Activated CD4-positive, alpha-beta T cell treated with anti-CD3 and anti-CD28 coated beads, Interleukin-2, amount 50 U/mL, for 16 hours (primary cell): Measurements from ENCODE around the gene TCN1.
"Not testable (repeated sequence)": the region's sequence is repeated elsewhere in the genome, so short reads cannot be mapped to it uniquely, and the experiment has no call there.

Experiments used
- DNase-seq: peaks from one replicate; pipeline ENCODE4 v3.0.0-alpha.2; 2020

TCN1 gene

GRCh38 chr11:59866397-59866796, at the start of gene TCN1:
Gene TCN1 (minus strand): TSS chr11:59866487. CDS start chr11:59866470, 17 bp downstream.
- no peak for DNase-seq

GRCh38 chr11:59903569-59903968, 37.3 kb upstream of the TCN1 start:
- not testable (repeated sequence) for DNase-seq

- DNase-seq, result no peak
Measured at GRCh38 chr11:59901306-59901705, 35.0 kb upstream of the TCN1 start.

DNA sequence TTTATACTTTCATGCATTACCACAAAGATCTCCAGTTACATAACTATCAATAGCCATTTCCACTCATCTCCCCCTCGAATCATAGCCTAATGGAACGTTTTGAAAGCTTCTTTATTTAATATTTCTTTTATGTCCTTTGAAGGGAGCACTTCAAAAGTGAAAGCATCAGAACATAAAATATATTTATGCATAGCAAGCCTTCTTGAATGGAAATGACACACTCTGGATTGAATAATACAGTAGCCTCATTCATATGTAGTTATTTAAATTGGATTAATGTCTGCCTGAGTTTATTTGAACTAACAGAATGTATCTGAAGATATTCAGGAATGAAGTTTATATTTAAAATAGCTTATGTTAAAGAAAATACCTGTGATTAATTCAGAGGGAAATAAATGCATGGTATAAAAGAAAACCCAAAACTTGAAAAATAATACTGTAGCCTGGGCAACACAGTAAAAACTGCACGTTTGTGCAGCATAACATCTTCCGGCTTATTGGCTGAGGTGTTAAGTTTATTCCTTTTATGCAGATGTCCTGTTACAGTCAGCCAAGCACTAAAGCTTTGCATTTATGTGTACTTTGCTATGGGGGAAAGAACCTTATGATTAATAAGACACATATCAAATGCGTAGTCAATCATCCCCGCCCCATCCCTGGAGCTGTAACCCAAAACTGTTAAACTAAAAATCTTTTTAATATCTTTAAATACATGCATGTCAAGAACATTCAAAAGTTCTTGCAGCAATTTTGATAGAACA, 34.3 kb upstream of the TCN1 start:
- DNase-seq, result no peak

DNA sequence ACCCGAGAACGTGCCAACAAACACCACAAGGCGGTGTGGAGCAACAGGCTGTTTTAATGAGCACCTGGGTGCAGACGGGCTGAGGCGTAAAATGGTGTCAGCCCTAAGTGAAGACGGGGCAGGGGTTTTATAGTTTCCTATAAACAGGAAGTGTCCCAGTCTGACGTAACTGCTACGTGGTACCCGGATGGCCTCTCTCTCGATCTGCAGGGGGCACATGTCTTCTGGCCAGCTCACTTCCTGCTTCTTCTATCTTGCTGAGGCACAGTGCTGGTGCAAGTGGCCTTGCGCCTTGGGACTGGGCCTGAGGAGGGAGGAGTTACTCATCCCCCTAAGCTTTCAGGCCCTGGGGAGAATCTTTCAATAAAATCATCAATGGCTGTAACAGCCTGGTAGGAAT, 33.2 kb upstream of the TCN1 start:
- DNase-seq, result no peak

- no peak for DNase-seq
Measured at GRCh38 chr11:59898650-59899049, 32.4 kb upstream of the TCN1 start.

- DNase-seq, result no peak
Measured at GRCh38 chr11:59898046-59898445, 31.8 kb upstream of the TCN1 start.

DNA sequence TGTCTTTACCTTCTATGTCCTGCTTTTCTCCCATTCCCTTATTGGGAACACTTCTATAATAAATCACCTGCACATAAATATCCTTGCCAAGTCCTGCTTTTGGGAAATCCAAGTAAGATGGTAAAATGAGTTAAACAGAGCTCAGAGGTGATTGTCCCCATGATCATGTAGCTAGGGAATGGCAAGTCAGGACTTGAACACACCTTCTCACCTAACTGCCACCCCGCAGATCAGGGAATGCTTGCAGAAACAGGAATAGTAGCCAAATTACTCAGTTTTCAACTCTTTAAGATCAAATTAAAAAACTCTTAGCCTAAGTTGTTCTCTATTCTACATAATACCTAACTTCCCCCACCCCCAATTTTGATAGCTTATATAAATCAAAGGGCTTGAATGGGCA, 28.3 kb upstream of the TCN1 start:
- no peak for DNase-seq

DNA sequence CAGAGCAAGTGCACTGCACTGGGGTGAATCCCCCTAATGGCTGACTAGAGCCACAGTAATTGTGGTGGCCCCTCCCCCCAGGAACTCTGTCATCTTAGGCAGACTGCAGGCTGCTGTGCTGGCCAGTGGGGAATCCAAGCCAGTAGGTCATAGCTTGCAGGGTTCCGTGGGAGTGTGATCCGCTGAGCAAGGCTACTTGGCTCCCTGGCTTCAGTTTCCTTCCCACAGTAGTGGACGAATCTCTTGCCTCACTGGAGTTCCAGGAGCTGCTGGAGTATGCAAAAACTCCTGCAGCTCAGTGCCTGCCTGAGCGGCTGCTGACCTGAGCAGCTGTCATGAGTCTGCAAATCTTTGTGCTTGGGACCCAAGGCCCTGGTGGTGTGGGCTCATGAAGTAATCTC, 25.5 kb upstream of the TCN1 start:
- DNase-seq, result no peak

DNA sequence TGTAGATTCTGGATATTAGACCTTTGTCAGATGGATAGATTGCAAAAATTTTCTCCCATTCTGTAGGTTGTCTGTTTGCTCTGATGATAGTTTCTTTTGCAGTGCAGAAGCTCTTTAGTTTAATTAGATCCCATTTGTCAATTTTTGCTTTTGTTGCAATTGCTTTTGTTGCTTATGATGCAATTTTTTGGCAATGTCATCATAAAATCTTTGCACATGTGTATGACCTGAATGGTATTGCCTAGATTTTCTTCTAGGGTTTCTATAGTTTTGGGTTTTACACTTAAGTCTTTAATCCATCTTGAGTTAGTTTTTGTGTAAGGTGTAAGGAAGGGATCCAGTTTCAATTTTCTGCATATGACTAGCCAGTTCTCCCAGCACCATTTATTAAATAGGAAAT, 20.9 kb upstream of the TCN1 start:
- not testable (repeated sequence) for DNase-seq

DNA sequence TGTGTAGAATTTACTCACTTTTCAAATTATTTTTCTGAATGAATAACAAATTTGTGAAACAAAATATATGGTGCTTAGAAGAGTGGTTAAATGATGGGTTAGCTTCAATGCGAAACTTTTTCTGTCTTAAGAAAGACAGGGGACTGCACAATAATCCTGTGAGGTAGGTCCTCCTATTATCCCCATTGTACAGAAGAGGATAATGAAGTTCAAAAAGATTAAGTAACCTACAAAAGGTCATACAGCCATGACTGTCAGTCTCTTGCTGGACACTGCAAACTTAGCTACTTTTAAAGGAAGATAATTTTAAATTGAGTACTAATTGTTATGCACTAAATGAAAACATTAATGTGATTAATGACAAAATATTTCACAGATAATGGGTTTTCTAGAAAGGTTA, 17.3 kb upstream of the TCN1 start:
- DNase-seq, result no peak

GRCh38 chr11:59879567-59879966, 13.3 kb upstream of the TCN1 start:
- DNase-seq, result no peak

GRCh38 chr11:59878575-59878974, 12.3 kb upstream of the TCN1 start, which contains the start of gene OOSP3:
Gene OOSP3 (plus strand): TSS chr11:59878782. CDS start chr11:59878809, 27 bp downstream.
- DNase-seq, result no peak

GRCh38 chr11:59877784-59878183, 11.5 kb upstream of the TCN1 start:
- DNase-seq, result no peak

GRCh38 chr11:59877325-59877724, 11.0 kb upstream of the TCN1 start:
- DNase-seq, result no peak

DNA sequence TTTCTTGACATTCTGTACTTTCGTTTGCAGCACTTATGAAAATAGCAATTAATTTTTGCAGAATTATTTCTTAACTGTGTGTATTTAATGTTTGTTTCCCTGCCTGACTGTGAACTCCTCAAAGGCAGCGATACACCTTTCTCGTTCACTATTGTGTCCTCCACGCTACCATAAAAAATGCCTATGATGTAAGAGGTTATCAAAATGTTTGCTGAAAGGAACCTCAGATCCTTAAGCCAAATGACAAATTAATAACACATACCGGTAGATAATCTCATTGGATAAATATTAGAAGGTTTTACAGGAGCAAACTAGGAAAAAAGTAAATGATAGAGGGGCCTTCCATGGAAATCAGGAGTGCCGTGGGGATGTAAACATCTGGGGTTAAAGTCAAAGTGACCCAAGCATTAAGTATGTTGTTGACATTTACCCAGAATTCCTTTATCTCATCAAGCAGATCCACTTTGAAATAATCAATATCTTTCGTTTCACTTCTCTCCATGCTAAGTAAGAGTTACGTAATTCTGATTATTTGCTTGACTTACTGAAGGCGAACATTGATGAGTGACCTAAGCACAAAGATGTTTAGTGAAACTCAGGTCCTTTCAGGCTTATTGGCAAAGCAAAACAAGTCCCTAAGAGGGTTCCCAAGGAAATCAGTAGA, 9.7 kb upstream of the TCN1 start:
- DNase-seq, result no peak

GRCh38 chr11:59872076-59872475, 5.8 kb upstream of the TCN1 start:
- no peak for DNase-seq

- DNase-seq, result no peak
Measured at GRCh38 chr11:59867946-59868345, 1.7 kb upstream of the TCN1 start.

GRCh38 chr11:59866836-59867235, 549 bp upstream of the TCN1 start:
- DNase-seq, result no peak

GRCh38 chr11:59865031-59865430, 1.3 kb downstream of the TCN1 start:
- DNase-seq, result no peak

DNA sequence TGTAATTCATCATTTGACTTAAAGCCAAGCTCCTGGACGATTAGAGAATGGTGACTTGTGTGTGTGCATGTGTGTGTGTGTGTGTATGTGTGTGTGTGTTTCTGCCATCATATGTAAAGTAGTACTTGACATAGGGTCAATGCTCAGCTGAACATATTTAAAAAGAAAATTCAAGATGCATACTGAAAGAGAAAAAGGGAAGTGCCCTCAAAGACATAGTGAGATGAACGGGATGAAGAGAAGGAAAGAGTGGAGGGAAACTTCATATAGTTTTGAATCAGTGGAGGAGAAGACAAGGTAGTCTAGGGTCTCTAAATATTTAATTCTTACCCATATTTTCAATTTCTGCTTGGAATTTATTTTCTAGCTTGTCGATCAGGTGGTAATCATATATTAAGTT, 4.0 kb downstream of the TCN1 start:
- no peak for DNase-seq

DNA sequence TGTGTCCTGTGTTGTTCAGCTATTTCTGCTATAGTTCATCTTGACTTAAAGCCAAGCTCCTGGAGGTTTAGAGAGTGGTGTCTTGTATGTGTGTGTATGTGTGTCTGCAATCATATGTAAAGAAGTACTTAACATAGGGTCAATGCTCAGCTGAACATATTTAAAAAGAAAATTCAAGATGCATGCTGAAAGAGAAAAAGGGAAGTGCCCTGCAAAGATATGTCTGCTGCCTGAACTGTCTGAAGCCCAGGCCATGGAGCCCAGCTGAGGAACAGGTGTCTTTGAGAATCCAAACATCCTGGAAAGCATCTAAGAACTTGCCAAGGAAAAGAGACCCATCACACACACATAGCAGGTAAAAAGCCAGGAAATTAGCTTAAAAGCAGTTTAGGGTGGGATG, 6.6 kb downstream of the TCN1 start:
- no peak for DNase-seq

DNA sequence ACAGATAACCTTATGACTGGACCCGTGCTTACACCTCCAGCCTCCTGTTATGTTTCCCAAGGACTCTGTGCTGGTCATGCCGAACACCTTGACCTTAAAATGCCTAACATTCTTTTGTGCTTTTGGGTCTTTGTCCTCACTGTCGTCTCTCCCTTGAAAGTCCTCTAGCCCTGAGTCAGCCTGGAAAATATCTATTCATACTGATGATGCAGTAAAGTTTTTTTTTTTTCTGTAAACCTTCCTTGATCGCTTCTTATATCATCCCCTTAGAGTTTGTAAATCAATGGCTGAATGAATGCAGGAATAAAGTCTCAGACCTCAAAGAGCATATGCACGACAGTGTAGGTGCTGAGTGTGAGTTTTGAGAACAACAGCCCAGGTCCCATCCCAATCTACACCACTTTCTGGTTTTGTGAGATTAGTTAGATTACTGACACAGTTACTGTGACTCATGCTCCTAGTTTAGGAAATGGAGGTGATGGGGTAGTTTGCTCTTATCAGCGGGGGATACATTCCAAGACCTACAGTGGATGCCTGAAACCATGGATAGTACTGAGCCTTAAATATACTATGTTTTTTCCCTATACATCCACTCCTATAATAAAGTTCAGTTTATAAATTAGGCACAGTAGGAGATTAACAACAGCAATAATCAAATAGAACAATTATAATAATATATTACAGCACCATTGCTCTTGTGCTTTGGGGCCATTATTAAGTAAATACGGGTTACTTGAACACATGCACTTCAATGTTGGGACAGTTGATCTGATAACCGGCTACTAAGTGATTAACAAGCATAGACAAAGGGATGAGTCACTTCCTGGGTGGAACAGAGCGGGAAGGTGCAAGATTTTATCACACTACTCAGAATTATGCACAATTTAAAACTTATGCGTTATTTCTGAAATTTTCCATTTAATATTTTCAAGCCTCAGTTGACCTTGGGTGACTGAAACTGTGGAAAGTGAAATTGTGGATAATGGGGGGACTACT, 8.6 kb downstream of the TCN1 start:
- peak; percentile 65 for DNase-seq
